Activated CD4-positive, alpha-beta T cell treated with anti-CD3 and anti-CD28 coated beads for 24 hours (primary cell): ENCODE results near the gene MED13.
"Not testable (repeated sequence)": the region's sequence is repeated elsewhere in the genome, so short reads cannot be mapped to it uniquely, and the experiment has no call there.

Experiments
- DNase-seq, 2 donors: peaks; one replicate each; pipeline ENCODE4 v3.0.0-alpha.2; 2020; ENCODE audit warnings: low read depth in 2 of 2

The MED13 gene

GRCh38 chr17:62052765-62053338, 12.2 kb downstream of the MED13 start:
- no peak for DNase-seq

- no peak for DNase-seq
Observed at GRCh38 chr17:62051053-62051452, 14.0 kb downstream of the MED13 start.

GRCh38 chr17:62049299-62049698, 15.8 kb downstream of the MED13 start:
- DNase-seq = no peak

GRCh38 chr17:62048262-62048661, 16.8 kb downstream of the MED13 start:
- DNase-seq = no peak

GRCh38 chr17:62045517-62045916, 19.6 kb downstream of the MED13 start:
- DNase-seq = no peak

GRCh38 chr17:62045109-62045508, 20.0 kb downstream of the MED13 start:
- DNase-seq = no peak

- DNase-seq = no peak
Observed at GRCh38 chr17:62043602-62044001, 21.5 kb downstream of the MED13 start.

- no peak for DNase-seq
Observed at GRCh38 chr17:62043140-62043539, 21.9 kb downstream of the MED13 start.

GRCh38 chr17:62038248-62038647, 26.8 kb downstream of the MED13 start:
- DNase-seq = no peak

- DNase-seq = no peak
Observed at GRCh38 chr17:62033317-62033716, 31.8 kb downstream of the MED13 start.

- DNase-seq = no peak
Observed at GRCh38 chr17:62032480-62032879, 32.6 kb downstream of the MED13 start.

GRCh38 chr17:62030264-62030663, 34.8 kb downstream of the MED13 start:
- DNase-seq = no peak

- DNase-seq = no peak
Observed at GRCh38 chr17:62024866-62025265, 40.2 kb downstream of the MED13 start.

- DNase-seq = no peak
Observed at GRCh38 chr17:62017912-62018311, 47.2 kb downstream of the MED13 start.

GRCh38 chr17:62017496-62017895, 47.6 kb downstream of the MED13 start:
- DNase-seq = no peak

GRCh38 chr17:62014526-62014925, 50.6 kb downstream of the MED13 start:
- DNase-seq = no peak

- no peak for DNase-seq
Observed at GRCh38 chr17:62009220-62009619, 55.9 kb downstream of the MED13 start.

- DNase-seq = no peak
Observed at GRCh38 chr17:62008294-62008693, 56.8 kb downstream of the MED13 start.

GRCh38 chr17:62004388-62004787, 60.7 kb downstream of the MED13 start:
- DNase-seq = no peak

GRCh38 chr17:62003141-62003540, 61.9 kb downstream of the MED13 start:
- DNase-seq = not testable (repeated sequence)

GRCh38 chr17:62001105-62001504, 64.0 kb downstream of the MED13 start:
- no peak for DNase-seq

- no peak for DNase-seq
Observed at GRCh38 chr17:62000186-62000585, 64.9 kb downstream of the MED13 start.

- DNase-seq = not testable (repeated sequence)
Observed at GRCh38 chr17:61998534-61998933, 66.5 kb downstream of the MED13 start.

GRCh38 chr17:61997664-61998063, 67.4 kb downstream of the MED13 start:
- DNase-seq = no peak
